HG02970 (cell line): ENCODE measurements around the gene KRTAP3-1.
"Not testable (repeated sequence)": the region's sequence is repeated elsewhere in the genome, so short reads cannot be mapped to it uniquely, and the experiment has no call there.

Experiments used
- ATAC-seq: cut with Tn5 transposase; IDR thresholded peaks from one replicate; pipeline ENCODE4 v1.9.1; 2021; ENCODE audit warnings: mild to moderate bottlenecking, moderate library complexity, moderate number of reproducible peaks; ENCODE audit not compliant: unreplicated experiment, low FRiP score

KRTAP3-1 gene

DNA sequence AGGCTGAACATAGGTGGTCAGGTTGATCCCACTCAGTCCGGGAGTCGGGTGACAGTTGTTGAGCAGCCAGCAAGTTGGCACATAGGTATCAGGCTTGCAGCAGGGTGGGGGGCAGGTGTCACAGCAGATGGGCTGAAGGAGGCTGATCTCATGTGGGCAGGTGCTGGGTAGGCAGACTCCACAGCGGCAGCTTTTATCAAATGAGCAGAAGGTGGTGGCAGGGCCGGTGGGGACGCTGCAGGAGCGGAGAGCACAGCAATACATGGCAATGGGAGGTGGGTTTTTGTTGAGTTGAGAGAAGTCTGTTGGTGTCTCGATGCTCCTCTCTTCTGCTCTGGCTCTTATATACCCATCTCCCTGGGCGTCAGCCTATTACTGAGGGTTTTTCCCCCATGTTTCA, at the start of gene KRTAP3-1:
KRTAP3-1 (minus strand) TSS at position 318 of the 400 bp plus-strand sequence; CDS start at position 264, 54 bp downstream.
- no peak for ATAC-seq

DNA sequence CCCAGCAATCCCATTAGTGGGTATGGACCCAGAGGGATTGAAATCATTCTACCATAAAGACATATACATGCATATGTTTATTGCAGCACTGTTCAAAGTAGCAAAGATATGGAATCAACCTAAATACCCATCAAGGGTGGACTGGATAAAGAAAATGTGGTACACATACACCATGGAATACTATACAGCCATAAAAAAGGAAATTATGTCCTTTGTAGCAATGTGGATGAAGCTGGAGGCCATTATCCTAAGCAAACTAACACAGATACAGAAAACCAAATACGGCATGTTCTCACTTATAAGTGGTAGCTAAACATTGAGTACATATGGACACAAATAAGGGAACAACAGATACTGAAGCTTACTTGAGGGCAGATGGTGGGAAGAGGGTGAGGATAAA, 48.6 kb upstream of the KRTAP3-1 start:
- ATAC-seq: no peak

DNA sequence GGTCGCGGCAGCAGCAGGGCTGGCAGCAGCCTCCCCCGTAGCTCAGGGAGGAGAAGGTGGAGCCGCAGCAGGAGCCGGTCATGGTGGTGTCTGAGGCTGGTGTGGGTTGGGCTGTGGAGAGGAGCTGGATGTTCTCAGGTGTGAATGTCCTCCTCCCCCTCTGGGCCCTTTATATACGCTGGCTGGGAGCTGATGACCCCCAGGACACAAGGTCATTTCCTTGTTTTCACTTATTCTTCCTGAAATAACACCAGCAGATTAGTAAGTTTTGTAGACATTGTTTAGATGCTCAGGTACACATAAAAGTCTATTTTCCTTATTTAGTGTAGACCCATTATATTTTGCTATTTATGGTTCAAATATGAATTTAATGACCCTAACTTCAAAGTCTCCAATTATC, 46.2 kb upstream of the KRTAP3-1 start, which contains the start of gene KRTAP2-2:
KRTAP2-2 (minus strand) TSS at position 101 of the 400 bp plus-strand sequence; CDS start at position 82, 19 bp downstream.
- not testable (repeated sequence) for ATAC-seq

DNA sequence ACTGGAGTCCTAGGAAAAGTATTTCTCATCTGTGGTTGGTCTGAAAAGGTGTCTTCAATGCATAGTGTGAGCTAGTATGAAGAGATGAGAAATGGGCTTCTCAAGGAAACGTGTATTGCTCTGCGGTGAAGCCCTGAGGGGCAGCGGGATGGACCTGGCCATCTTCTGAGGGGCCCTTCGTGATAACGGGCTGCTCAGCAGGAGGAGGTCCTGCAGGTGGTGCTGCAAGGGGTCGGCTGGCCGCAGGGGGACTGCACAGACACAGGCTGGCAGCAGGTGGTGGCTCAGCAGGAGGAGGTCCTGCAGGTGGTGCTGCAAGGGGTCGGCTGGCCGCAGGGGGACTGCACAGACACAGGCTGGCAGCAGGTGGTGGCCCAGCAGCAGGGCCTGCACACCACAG, 45.6 kb upstream of the KRTAP3-1 start:
- ATAC-seq: not testable (repeated sequence)

DNA sequence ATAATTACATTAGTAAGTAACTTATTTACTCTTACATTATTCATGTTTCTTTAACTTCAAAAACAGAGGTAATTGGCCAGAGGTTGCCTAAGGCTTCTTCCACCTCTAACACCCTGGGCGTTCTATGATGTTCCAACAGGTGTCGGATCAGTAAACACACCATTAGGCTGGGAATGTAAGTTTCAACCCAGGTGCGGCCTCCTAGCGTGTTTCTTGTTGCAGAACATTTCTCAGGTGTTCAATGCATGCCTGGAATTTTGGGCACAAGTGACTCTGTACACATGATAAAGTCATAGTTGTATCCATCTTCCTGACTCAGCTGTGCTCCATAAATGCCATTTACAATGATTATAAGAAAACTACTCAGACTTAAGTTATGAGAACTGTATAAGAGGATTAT, 45.1 kb upstream of the KRTAP3-1 start:
- ATAC-seq: no peak

DNA sequence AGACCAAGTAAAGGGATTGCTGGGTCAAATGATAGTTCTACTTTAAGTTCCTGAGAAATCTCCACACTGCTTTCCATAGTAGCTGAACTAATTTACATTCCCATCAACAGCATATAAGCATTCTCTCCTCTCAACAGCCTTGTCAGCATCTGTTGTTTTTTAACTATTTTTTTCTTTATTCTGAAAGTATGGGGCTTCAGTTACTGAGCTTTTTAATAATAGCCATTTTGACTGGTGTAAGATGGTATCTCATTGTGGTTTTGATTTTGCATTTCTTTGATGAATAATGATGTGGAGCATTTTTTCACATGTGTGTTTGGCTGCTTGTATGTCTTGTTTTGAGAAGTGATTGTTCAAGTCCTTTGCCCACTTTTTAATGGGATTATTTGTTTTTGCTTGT, 43.6 kb upstream of the KRTAP3-1 start:
- ATAC-seq: no peak

DNA sequence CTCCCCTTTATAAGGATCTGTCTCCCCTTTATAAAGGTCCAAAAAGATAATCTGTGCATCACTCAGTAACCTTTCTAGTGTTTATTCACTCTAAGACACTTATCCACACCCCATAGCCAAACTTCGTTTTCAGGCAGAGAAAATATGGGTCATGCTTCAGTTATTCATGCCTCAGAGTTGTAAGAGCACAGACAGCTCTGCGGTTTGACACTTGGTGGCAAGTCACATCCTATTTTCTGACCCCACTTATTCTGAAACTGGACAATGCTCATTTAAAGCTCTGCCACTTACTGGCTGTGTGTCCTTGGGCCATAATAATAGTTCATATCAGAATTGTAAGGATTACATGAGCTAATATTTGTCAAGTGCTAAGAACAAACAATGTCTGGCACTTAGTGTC, 40.2 kb upstream of the KRTAP3-1 start:
- ATAC-seq: no peak

DNA sequence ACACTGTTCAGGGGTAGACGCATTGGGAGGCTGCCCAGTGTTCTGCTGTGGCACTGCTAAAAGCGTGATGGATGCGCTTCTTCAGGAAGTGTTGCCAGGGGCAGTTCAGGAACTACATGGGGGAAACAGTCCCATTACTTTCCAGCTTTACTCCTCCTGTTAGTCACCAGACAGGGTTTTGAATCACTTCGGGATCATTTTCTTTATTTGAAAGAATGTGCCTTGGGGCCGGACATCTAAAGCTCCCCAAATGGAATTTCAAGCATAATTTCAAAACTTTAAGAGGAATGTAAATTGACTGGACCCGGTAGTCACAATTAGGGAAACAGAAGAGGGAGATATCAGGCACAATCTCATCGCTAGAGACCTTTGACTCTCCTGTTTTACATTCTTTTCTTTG, 39.5 kb upstream of the KRTAP3-1 start:
- ATAC-seq: no peak

DNA sequence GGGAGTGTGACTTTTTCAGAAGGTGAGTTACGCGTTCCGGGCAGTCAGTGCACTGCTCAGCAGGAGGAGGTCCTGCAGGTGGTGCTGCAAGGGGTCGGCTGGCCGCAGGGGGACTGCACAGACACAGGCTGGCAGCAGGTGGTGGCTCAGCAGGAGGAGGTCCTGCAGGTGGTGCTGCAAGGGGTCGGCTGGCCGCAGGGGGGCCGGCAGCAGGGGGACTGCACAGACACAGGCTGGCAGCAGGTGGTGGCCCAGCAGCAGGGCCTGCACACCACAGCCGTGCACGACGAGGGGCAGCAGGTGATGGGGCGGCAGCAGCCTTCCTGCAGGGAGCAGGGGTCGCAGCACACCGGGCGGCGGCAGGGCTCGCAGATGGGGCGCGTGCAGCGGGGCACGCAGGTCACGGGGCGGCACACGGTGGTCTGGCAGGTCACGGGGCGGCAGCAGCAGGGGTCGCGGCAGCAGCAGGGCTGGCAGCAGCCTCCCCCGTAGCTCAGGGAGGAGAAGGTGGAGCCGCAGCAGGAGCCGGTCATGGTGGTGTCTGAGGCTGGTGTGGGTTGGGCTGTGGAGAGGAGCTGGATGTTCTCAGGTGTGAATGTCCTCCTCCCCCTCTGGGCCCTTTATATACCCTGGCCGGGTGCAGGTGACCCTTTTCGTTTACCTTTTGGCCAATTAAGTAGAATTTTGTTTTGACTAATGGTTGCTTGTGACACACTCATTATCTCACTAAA, 38.0 kb upstream of the KRTAP3-1 start, which contains the start of gene KRTAP2-1:
KRTAP2-1 (minus strand) TSS at position 582 of the 731 bp plus-strand sequence; CDS start at position 533, 49 bp downstream.
- ATAC-seq: not testable (repeated sequence)

DNA sequence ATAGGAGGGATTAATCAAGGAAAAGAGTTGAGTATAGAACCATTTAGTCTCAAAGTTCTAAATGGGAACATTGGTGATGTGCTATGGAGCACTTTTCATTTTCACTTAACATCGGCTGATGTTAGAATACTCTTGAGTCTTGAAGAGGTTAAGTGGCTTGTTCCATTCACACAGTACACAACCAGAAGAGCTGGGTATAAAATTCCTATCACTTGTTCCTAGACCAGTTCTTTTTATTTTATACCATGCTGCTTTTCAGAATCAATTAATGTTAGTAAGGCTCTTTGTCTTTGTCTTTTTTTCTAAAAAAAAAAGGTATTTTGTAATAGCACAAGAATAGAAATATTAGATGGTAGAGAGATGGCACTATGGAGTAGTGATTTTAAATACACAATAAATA, 34.0 kb upstream of the KRTAP3-1 start:
- no peak for ATAC-seq

DNA sequence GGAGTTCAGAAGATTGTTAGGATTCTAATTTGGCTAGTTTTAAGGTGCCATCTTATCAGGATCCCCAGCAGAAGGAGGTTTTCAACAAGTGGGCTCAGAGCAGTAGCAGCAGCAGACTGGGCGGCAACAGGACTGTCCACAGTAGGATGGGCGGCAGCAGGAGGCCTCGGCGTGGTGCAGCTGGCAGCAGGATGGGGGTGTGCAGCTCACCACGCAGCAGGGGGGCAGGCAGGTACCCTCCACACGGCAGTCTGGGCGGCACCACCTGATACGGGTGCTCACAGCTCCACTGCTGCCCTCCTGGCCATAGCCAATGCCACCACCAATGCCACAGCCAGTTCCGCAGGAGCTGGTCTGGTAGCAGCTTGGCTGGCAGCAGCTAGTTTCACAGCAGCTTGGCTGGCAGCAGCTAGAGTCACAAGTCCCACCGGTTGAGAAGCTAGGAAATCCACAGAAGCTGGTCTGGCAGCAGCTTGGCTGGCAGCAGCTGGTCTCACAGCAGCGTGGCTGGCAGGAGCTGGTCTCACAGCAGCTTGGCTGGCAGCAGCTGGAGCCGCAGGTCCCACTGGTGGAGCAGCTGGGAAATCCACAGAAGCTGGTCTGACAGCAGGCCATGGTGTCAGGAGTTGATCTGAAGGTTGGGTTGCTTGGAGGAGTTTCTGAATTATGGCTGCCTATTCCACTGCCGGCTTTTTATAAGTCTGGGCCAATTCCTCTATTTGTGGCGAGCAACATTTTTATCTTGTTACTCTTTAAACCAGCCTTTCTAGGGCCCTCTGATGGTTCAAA, 32.0 kb upstream of the KRTAP3-1 start, which contains the start of gene KRTAP1-1:
KRTAP1-1 (minus strand) TSS at position 668 of the 789 bp plus-strand sequence; CDS start at position 615, 53 bp downstream.
- not testable (repeated sequence) for ATAC-seq

DNA sequence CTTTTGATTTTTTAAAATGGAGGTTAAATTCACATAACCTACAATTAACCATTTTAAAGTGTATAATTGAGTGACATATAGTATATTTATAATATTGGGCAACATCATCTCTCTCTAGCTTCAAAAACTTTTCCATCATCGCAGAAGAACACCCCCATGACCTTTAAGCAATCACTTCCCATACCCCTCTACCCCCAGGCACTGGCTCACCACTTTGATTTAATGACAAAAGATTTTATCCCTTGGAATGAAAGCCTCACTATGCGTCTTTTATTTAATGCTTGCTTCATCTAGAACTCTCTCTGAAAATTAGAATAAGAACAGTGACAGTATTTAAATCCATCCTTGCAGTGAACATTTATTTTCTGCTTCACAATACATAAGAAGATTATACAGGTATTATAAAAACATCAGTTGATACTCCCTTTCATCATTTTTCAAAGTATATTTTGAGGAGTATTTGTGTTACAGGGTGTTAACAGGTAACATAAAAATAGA, 29.0 kb upstream of the KRTAP3-1 start:
- ATAC-seq: no peak

DNA sequence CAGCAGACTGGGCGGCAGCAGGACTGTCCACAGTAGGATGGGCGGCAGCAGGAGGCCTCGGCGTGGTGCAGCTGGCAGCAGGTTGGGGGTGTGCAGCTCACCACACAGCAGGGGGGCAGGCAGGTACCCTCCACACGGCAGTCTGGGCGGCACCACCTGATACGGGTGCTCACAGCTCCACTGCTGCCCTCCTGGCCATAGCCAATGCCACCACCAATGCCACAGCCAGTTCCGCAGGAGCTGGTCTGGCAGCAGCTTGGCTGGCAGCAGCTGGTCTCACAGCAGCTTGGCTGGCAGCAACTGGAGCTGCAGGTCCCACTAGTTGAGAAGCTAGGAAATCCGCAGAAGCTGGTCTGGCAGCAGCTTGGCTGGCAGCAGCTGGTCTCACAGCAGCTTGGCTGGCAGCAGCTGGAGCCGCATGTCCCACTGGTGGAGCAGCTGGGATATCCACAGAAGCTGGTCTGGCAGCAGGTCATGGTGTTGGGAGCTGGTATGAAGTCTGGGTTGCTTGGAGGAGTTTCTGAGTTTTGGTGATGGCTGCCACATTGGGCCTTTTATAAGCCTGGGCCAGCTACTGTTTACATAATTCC, 25.5 kb upstream of the KRTAP3-1 start, which contains the start of gene KRTAP1-3:
KRTAP1-3 (minus strand) TSS at position 529 of the 590 bp plus-strand sequence; CDS start at position 476, 53 bp downstream.
- ATAC-seq: not testable (repeated sequence)

DNA sequence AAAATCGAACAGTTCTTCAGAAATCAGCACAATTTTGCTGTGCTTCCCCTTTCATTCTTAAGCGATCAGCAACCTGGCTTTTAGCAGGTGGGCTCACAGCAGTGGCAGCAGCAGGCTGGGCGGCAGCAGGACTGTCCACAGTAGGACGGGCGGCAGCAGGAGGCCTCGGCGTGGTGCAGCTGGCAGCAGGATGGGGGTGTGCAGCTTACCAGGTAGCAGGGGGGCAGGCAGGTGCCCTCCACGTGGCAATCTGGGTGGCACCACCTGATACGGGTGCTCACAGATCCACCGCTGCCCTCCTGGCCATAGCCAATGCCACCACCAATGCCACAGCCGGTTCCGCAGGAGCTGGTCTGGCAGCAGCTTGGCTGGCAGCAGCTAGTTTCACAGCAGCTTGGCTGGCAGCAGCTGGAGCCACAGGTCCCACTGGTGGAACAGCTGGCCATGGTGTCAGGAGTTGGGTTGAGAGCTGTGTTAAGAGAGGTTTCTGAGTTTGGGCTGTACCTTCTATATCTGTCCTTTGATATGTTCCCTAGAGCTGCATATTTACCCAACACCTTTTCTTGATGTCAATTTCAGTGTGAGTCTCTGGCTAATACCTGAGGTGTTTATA, 20.8 kb upstream of the KRTAP3-1 start, which contains the start of gene KRTAP1-4:
KRTAP1-4 (minus strand) TSS at position 563 of the 613 bp plus-strand sequence; CDS start at position 446, 117 bp downstream.
- ATAC-seq: no peak

DNA sequence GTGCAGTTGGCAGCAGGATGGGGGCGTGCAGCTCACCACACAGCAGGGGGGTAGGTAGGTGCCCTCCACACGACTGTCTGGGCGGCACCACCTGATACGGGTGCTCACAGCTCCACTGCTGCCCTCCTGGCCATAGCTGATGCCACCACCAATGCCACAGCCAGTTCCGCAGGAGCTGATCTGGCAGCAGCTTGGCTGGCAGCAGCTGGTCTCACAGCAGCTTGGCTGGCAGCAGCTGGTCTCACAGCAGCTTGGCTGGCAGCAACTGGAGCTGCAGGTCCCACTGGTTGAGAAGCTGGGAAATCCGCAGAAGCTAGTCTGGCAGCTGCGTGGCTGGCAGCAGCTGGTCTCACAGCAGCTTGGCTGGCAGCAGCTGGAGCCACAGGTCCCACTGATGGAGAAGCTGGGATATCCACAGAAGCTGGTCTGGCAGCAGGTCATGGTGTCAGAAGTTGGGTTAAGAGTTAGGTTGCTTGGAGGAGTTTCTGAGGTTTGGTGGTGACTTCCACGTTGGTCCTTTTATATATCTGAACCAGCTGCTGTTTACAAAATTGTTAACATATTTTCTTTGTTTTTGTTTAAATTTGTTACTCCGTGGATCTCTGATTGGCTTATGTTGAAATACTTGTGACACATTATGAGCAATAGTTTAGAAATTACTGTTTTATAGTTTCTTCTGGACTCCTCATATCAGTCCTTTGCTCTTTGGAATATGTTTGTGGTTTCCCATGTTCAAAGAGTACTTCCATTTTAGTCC, 18.0 kb upstream of the KRTAP3-1 start, which contains the start of gene KRTAP1-5:
KRTAP1-5 (minus strand) TSS at position 494 of the 757 bp plus-strand sequence; CDS start at position 441, 53 bp downstream.
- no peak for ATAC-seq

DNA sequence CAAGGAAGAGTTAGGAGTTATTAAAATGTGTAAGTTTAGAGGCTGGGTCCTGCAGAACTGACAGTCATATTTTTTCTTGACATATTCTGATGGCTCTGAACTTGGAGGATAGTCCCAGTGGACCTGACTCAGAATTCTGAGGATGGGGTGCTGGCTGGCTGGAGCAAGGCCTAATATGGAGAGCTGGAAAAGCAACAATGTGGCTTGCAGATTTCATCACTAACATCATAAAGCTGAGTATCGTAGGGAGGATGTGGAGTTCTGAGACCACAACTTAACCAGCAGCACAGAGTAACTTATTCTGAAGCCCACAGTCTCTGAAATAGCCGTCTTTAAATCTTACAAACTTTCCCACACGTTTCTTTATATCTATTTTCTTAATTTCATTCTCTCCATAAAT, 15.8 kb upstream of the KRTAP3-1 start:
- ATAC-seq: no peak

DNA sequence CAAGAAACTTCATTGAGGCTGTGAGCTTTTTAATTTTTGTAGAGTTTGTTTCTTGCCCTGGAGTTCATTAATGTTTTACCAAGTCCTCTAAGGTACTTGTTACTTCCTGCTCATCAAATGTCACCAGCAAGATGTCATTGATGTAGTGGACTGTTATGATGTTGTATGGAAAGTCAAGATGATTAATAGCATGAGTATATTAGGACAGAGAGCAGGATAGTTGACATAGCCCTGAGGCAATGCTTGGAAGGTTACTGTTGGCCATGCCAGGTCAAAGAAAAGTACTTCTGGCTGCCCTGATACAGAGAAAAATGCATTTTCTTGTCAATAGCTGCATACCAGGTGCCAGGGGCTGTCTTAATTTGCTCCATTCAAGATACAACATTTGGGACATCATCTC, 11.4 kb upstream of the KRTAP3-1 start:
- ATAC-seq: no peak

DNA sequence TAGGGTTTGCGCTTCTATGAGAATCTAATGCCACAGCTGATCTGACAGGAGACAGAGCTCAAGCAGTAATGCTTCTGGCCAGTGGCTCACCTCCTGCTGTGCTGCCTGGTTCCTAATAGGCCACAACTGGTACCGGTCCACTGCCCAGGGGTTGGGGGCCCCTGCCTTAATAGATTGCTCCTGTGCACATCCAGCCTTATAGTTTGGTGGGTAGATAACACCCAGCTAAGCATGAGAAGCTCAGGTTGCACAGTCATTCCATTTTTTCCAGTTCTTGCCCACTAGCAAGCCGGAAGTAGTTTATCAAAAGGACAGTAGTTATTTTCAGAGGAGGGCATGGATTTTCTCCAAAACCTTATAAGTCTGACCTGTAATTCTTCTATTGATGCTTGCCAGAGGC, 10.5 kb upstream of the KRTAP3-1 start:
- no peak for ATAC-seq

DNA sequence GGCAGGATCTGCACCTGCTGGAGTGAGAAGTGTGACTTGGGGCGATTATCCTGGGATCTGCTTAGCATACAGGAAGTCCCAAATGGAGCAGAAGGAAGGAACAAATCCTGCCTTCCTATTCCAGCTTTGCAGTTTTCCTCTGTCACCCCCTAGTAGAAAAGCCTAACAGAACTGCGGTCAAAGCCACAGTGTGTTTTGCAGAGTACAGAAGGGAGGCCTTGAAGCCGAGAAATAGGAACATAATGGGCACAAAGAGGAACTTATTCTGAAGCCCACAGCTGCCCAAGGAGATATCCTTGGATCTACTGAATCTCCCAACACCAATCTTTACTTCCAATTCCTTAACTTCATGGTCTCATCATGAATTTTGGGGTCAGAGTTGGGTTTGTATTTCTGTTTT, 9.6 kb upstream of the KRTAP3-1 start:
- ATAC-seq: no peak
